Measurements from ENCODE around the gene SSTR3. TPM values are rescaled to one million over a fixed set of nuclear protein-coding genes. Genes with fewer than 3 reads are reported as not detected.
"Not testable (repeated sequence)": the region's sequence is repeated elsewhere in the genome, so short reads cannot be mapped to it uniquely, and the experiment has no call there.

Gene SSTR3
- total RNA-seq, 1 experiment from 2014 or later: not detected

- no peak for DNase-seq (ENCODE audit: low spot score)
These were observed 30.2 kb upstream of the SSTR3 start for GRCh38 chr22:37242395-37242918.

GRCh38 chr22:37241351-37242142 is 29.3 kb upstream of the SSTR3 start:
- no peak for DNase-seq (ENCODE audit: low spot score)

- no peak for DNase-seq (ENCODE audit: low spot score)
These were observed 28.7 kb upstream of the SSTR3 start for GRCh38 chr22:37240941-37241320.

- DNase-seq (ENCODE audit: low spot score): no peak
These were observed 28.1 kb upstream of the SSTR3 start for GRCh38 chr22:37240240-37240940.

- no peak for DNase-seq (ENCODE audit: low spot score)
These were observed 27.3 kb upstream of the SSTR3 start for GRCh38 chr22:37239336-37240239.

GRCh38 chr22:37237371-37238268 is 25.3 kb upstream of the SSTR3 start:
- no peak for DNase-seq (ENCODE audit: low spot score)

GRCh38 chr22:37235897-37236607 is 23.8 kb upstream of the SSTR3 start:
- no peak for DNase-seq (ENCODE audit: low spot score)

- DNase-seq (ENCODE audit: low spot score): no peak
These were observed 22.7 kb upstream of the SSTR3 start for GRCh38 chr22:37234736-37235711.

- no peak for DNase-seq (ENCODE audit: low spot score)
These were observed 21.7 kb upstream of the SSTR3 start for GRCh38 chr22:37233751-37234631.

- DNase-seq (ENCODE audit: low spot score): not testable (repeated sequence)
These were observed 21.1 kb upstream of the SSTR3 start for GRCh38 chr22:37233371-37233750.

GRCh38 chr22:37232140-37232998 is 20.1 kb upstream of the SSTR3 start:
- DNase-seq (ENCODE audit: low spot score): no peak

- DNase-seq (ENCODE audit: low spot score): no peak
These were observed 19.3 kb upstream of the SSTR3 start for GRCh38 chr22:37231406-37232139.

- no peak for DNase-seq (ENCODE audit: low spot score)
These were observed 18.6 kb upstream of the SSTR3 start for GRCh38 chr22:37230673-37231405.

GRCh38 chr22:37229805-37230672 is 17.8 kb upstream of the SSTR3 start:
- DNase-seq (ENCODE audit: low spot score): no peak
